WTC11 (cell line): ENCODE data around the gene PAAF1. TPM values are rescaled to one million over a fixed set of nuclear protein-coding genes. Genes with fewer than 3 reads are reported as not detected.

Source experiments
- ATAC-seq: fragments of 200-7000 bp; cut with Tn5 transposase; 2 replicates; pipeline ENCODE4 v1.10.0; 2021; ENCODE audit warnings: mild to moderate bottlenecking, moderate library complexity
- CTCF ChIA-PET: fragments of 300-600 bp; sonication (Branson Sonifier 250); formaldehyde crosslinking; loops from one replicate; lab custom pipeline; 2021; ENCODE audit warnings: antibody characterized with exemption; lab: Charles Lee
- POLR2A ChIA-PET: fragments of 350-600 bp; sonication (Branson Sonifier 250); formaldehyde crosslinking; loops from one replicate; lab custom pipeline; 2021; ENCODE audit warnings: antibody characterized with exemption; lab: Charles Lee
- DNase-seq: peaks from one replicate; pipeline ENCODE4 v3.0.0; 2021; ENCODE audit warnings: low spot score
- H3K27ac Mint-ChIP-seq: 2 replicates; pipeline ENCODE4 v1.8.0; 2021; ENCODE audit warnings: mixed read lengths
- H3K27me3 Mint-ChIP-seq: 2 replicates; pipeline ENCODE4 v1.8.0; 2021; ENCODE audit warnings: low read depth, mild to moderate bottlenecking, moderate library complexity, mixed read lengths
- H3K36me3 Mint-ChIP-seq: 2 replicates; pipeline ENCODE4 v1.8.0; 2021; ENCODE audit warnings: mixed read lengths
- H3K4me1 Mint-ChIP-seq: 2 replicates; pipeline ENCODE4 v1.8.0; 2022; ENCODE audit warnings: mixed read lengths
- H3K4me3 Mint-ChIP-seq: 2 replicates; pipeline ENCODE4 v1.8.0; 2021; ENCODE audit warnings: mild to moderate bottlenecking, moderate library complexity, mixed read lengths
- H3K9me3 Mint-ChIP-seq: 2 replicates; pipeline ENCODE4 v1.8.0; 2021; ENCODE audit warnings: mixed read lengths
- CBFB ChIP-seq: sonication (generic); formaldehyde crosslinking; IDR thresholded peaks from 2 replicates; pipeline ENCODE4 v1.8.1; 2022; ENCODE audit warnings: mild to moderate bottlenecking, low read depth, missing genetic modification reagents
- GABPB1 ChIP-seq: sonication (generic); formaldehyde crosslinking; IDR thresholded peaks from 2 replicates; pipeline ENCODE4 v1.8.1; 2023; ENCODE audit warnings: mild to moderate bottlenecking, missing genetic modification reagents
- MXD4 ChIP-seq: fragments of 250-450 bp; sonication (Bioruptor Pico); IDR thresholded peaks from 2 replicates; pipeline ENCODE4 v1.8.0; 2021; ENCODE audit warnings: mild to moderate bottlenecking, moderate library complexity, borderline replicate concordance
- OVOL2 ChIP-seq: fragments of 250-450 bp; sonication (Bioruptor Pico); IDR thresholded peaks from 2 replicates; pipeline ENCODE4 v1.9.0; 2021; ENCODE audit warnings: mild to moderate bottlenecking, borderline replicate concordance
- TP53 ChIP-seq: sonication (generic); formaldehyde crosslinking; IDR thresholded peaks from 2 replicates; pipeline ENCODE4 v1.8.1; 2023; ENCODE audit warnings: mild to moderate bottlenecking, missing genetic modification reagents
- ZNF138 ChIP-seq: sonication (generic); formaldehyde crosslinking; conservative IDR thresholded peaks from 2 replicates; pipeline ENCODE4 v1.8.1; 2022; ENCODE audit warnings: mild to moderate bottlenecking, moderate library complexity, missing genetic modification reagents
- total RNA-seq: library from RNA; stranded (reverse); gene quantifications from 3 replicates; pipeline ENCODE4 v1.2.3, GENCODE V29; 2021
- TF ChIP-seq, protein P1 (sequence below): sonication (generic); formaldehyde crosslinking; IDR thresholded peaks from 2 replicates; pipeline ENCODE4 v1.8.0; 2023; ENCODE audit warnings: missing genetic modification reagents, mild to moderate bottlenecking, borderline replicate concordance
- TF ChIP-seq, protein P2 (sequence below): sonication (generic); formaldehyde crosslinking; IDR thresholded peaks from 2 replicates; pipeline ENCODE4 v1.8.1; 2023; ENCODE audit warnings: mild to moderate bottlenecking, moderate library complexity, missing genetic modification reagents
- TF ChIP-seq, protein P3 (sequence below): sonication (generic); formaldehyde crosslinking; conservative IDR thresholded peaks from 2 replicates; pipeline ENCODE4 v1.8.1; 2022; ENCODE audit warnings: mild to moderate bottlenecking, missing genetic modification reagents
- TF ChIP-seq, protein P4 (sequence below): sonication (generic); formaldehyde crosslinking; IDR thresholded peaks from 2 replicates; pipeline ENCODE4 v1.8.1; 2023; ENCODE audit warnings: mild to moderate bottlenecking, missing genetic modification reagents, borderline replicate concordance
- TF ChIP-seq, protein P5 (sequence below): fragments of 250-450 bp; sonication (Bioruptor Pico); IDR thresholded peaks from 2 replicates; pipeline ENCODE4 v1.8.0; 2021; ENCODE audit warnings: mild to moderate bottlenecking
- TF ChIP-seq, protein P6 (sequence below): fragments of 250-450 bp; sonication (Bioruptor Pico); IDR thresholded peaks from 2 replicates; pipeline ENCODE4 v1.9.0; 2021; ENCODE audit warnings: moderate library complexity, mild to moderate bottlenecking, inconsistent platforms, borderline replicate concordance

Gene PAAF1
- total RNA-seq, 1 experiment from 2014 or later = 27.7 TPM

DNA sequence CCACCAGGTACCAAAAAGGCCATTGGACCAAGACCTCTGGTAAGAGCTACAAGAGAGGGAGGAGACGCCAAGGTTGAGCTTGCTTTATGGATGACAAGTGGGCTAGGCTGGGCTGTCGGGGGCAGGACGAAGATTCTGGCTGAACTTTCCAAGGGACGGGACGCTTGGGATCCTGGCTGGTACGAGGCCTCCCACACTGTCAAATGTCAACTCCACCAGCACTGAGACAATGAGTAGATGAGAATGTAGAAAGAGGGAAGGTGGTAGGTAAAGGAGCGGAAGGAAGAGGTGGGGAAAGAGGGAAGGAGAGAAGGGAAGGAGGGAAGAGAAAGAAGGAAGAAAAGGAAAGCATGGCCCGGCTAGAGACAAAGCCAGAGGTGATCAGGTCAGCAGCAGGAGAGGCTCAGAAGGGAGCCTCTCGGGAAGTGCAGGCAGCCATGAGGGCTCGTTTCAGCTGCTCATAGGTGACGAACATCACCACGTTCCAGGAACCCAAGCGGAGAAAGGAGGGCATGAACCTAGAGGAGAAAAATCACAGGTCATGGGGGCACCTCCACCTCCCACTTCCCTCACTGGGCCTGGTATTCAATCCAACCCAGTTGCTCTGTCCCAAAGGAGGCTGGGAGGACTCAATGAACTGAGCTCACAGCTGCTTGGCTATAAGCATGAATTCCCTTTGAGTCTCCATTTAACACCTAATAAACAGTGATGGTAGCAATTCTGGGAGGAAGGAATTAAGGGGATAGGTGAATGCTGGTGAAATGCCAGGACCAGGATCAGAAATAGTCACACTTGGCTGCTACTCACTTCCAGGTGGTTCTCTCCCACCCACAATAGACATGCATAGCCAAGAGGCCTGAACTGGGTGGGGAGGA lies 98.0 kb downstream of the PAAF1 start (continued):
- TF ChIP-seq, protein P1, sequence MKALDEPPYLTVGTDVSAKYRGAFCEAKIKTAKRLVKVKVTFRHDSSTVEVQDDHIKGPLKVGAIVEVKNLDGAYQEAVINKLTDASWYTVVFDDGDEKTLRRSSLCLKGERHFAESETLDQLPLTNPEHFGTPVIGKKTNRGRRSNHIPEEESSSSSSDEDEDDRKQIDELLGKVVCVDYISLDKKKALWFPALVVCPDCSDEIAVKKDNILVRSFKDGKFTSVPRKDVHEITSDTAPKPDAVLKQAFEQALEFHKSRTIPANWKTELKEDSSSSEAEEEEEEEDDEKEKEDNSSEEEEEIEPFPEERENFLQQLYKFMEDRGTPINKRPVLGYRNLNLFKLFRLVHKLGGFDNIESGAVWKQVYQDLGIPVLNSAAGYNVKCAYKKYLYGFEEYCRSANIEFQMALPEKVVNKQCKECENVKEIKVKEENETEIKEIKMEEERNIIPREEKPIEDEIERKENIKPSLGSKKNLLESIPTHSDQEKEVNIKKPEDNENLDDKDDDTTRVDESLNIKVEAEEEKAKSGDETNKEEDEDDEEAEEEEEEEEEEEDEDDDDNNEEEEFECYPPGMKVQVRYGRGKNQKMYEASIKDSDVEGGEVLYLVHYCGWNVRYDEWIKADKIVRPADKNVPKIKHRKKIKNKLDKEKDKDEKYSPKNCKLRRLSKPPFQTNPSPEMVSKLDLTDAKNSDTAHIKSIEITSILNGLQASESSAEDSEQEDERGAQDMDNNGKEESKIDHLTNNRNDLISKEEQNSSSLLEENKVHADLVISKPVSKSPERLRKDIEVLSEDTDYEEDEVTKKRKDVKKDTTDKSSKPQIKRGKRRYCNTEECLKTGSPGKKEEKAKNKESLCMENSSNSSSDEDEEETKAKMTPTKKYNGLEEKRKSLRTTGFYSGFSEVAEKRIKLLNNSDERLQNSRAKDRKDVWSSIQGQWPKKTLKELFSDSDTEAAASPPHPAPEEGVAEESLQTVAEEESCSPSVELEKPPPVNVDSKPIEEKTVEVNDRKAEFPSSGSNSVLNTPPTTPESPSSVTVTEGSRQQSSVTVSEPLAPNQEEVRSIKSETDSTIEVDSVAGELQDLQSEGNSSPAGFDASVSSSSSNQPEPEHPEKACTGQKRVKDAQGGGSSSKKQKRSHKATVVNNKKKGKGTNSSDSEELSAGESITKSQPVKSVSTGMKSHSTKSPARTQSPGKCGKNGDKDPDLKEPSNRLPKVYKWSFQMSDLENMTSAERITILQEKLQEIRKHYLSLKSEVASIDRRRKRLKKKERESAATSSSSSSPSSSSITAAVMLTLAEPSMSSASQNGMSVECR = no peak
- TF ChIP-seq, protein P2, sequence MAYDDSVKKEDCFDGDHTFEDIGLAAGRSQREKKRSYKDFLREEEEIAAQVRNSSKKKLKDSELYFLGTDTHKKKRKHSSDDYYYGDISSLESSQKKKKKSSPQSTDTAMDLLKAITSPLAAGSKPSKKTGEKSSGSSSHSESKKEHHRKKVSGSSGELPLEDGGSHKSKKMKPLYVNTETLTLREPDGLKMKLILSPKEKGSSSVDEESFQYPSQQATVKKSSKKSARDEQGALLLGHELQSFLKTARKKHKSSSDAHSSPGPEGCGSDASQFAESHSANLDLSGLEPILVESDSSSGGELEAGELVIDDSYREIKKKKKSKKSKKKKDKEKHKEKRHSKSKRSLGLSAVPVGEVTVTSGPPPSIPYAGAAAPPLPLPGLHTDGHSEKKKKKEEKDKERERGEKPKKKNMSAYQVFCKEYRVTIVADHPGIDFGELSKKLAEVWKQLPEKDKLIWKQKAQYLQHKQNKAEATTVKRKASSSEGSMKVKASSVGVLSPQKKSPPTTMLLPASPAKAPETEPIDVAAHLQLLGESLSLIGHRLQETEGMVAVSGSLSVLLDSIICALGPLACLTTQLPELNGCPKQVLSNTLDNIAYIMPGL (CRISPR knock-in tag) = no peak
- TF ChIP-seq GABPB1 = no peak
- no peak for TF ChIP-seq TP53 (CRISPR knock-in tag)
- TF ChIP-seq, protein P3, sequence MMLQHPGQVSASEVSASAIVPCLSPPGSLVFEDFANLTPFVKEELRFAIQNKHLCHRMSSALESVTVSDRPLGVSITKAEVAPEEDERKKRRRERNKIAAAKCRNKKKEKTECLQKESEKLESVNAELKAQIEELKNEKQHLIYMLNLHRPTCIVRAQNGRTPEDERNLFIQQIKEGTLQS (CRISPR knock-in tag) = no peak
- TF ChIP-seq, protein P4, sequence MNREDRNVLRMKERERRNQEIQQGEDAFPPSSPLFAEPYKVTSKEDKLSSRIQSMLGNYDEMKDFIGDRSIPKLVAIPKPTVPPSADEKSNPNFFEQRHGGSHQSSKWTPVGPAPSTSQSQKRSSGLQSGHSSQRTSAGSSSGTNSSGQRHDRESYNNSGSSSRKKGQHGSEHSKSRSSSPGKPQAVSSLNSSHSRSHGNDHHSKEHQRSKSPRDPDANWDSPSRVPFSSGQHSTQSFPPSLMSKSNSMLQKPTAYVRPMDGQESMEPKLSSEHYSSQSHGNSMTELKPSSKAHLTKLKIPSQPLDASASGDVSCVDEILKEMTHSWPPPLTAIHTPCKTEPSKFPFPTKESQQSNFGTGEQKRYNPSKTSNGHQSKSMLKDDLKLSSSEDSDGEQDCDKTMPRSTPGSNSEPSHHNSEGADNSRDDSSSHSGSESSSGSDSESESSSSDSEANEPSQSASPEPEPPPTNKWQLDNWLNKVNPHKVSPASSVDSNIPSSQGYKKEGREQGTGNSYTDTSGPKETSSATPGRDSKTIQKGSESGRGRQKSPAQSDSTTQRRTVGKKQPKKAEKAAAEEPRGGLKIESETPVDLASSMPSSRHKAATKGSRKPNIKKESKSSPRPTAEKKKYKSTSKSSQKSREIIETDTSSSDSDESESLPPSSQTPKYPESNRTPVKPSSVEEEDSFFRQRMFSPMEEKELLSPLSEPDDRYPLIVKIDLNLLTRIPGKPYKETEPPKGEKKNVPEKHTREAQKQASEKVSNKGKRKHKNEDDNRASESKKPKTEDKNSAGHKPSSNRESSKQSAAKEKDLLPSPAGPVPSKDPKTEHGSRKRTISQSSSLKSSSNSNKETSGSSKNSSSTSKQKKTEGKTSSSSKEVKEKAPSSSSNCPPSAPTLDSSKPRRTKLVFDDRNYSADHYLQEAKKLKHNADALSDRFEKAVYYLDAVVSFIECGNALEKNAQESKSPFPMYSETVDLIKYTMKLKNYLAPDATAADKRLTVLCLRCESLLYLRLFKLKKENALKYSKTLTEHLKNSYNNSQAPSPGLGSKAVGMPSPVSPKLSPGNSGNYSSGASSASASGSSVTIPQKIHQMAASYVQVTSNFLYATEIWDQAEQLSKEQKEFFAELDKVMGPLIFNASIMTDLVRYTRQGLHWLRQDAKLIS = no peak

DNA sequence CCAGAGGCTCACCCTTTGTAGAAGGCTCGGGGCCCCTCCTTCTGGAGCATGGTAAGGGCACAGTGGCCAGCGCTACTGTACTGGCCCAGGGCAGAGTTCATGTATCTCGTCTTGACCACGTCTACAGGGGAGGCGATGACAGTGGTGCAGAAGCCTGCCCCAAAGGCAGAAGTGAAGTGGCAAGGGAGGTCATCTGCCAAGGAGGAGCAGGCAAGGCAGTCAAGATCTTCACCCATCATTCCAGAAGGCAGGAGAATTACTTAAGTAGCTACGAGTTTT lies 98.6 kb downstream of the PAAF1 start:
- H3K27me3 Mint-ChIP-seq = no peaks in the 10 kb centered on the region; the same call in 1 of the 2 replicates
- ChIA-PET CTCF (no interaction called here), POLR2A (no interaction called here)
- no peak overlapping the region for H3K27ac Mint-ChIP-seq
- ATAC-seq = no peak
- no peak for DNase-seq
- H3K4me1 Mint-ChIP-seq = peaks cover 8% of the 10 kb centered on the region
- no peak overlapping the region for H3K4me3 Mint-ChIP-seq
- H3K36me3 Mint-ChIP-seq = peaks cover 60% of the 10 kb centered on the region
- TF ChIP-seq MXD4 (no peak), CBFB (no peak), ZNF138 (CRISPR knock-in tag) (no peak), OVOL2 (no peak)
- TF ChIP-seq, protein P5, sequence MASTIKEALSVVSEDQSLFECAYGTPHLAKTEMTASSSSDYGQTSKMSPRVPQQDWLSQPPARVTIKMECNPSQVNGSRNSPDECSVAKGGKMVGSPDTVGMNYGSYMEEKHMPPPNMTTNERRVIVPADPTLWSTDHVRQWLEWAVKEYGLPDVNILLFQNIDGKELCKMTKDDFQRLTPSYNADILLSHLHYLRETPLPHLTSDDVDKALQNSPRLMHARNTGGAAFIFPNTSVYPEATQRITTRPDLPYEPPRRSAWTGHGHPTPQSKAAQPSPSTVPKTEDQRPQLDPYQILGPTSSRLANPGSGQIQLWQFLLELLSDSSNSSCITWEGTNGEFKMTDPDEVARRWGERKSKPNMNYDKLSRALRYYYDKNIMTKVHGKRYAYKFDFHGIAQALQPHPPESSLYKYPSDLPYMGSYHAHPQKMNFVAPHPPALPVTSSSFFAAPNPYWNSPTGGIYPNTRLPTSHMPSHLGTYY (CRISPR knock-in tag) = no peak
- TF ChIP-seq, protein P6, sequence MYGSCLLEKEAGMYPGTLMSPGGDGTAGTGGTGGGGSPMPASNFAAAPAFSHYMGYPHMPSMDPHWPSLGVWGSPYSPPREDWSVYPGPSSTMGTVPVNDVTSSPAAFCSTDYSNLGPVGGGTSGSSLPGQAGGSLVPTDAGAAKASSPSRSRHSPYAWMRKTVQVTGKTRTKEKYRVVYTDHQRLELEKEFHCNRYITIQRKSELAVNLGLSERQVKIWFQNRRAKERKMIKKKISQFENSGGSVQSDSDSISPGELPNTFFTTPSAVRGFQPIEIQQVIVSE = no peak
- H3K9me3 Mint-ChIP-seq = no peaks in the 10 kb centered on the region
